ENCODE measurements around the gene GNAI2.
A peak's percentile ranks its signal among the peaks of the same experiment; 100 is the strongest.

GRCh38 chr3:50267280-50267913, 31.4 kb downstream of the GNAI2 start:
- peak; percentile 26; the same call in 1 of the 2 replicates for TF ChIP-seq POLR2AphosphoS5 (IDR thresholded peaks at IDR 0.05; ENCODE audit: low read depth, low read length)
- no peak for TF ChIP-seq PBX3 (IDR thresholded peaks at IDR 0.05)
- TF ChIP-seq FOXM1 (IDR thresholded peaks at IDR 0.05; ENCODE audit: low read depth): no peak
- no peak for TF ChIP-seq CTCF (IDR thresholded peaks at IDR 0.05)
- TF ChIP-seq EZH2phosphoT487 (IDR thresholded peaks at IDR 0.05; ENCODE audit: borderline replicate concordance, low read depth): no peak
- no peak for TF ChIP-seq EP300 (IDR thresholded peaks at IDR 0.05; ENCODE audit: borderline replicate concordance in 1 of 2, low read depth in 1 of 2, low read length in 1 of 2)
- TF ChIP-seq YY1 (IDR thresholded peaks at IDR 0.05; ENCODE audit: low read depth): no peak
- no peak for TF ChIP-seq FOXJ3 (CRISPR knock-in tag; IDR thresholded peaks at IDR 0.05)
- no peak for TF ChIP-seq GATA2 (CRISPR knock-in tag; IDR thresholded peaks at IDR 0.05)
- TF ChIP-seq CHD2 (IDR thresholded peaks at IDR 0.05; ENCODE audit: low read length, partially characterized antibody): no peak
- no peak for TF ChIP-seq JUND (IDR thresholded peaks at IDR 0.05)
- no peak for TF ChIP-seq MXI1 (IDR thresholded peaks at IDR 0.05; ENCODE audit: low read depth, low read length)
